Stomach (tissue), 9 donors: ENCODE data around the gene EPHB6. TPM values are rescaled to one million over a fixed set of nuclear protein-coding genes. Genes with fewer than 3 reads are reported as not detected.

Experiments used
- DNase-seq, 2 donors: peaks; one replicate each; pipeline versions ENCODE4 v3.0.0 to v3.0.0-alpha.2; 2013 to 2019
- H3K27ac ChIP-seq, 5 donors: fragments of 200-600 bp in 4 of 5; sonication (generic) in 4 of 5; one replicate each; pipeline ENCODE4 v1.5.1; 2013 to 2019; ENCODE audit warnings: mild to moderate bottlenecking in 1 of 5, moderate library complexity in 1 of 5
- H3K27me3 ChIP-seq, 3 donors: fragments of 200-600 bp; sonication (generic); one replicate each; pipeline ENCODE4 v1.5.1; 2017 to 2019; ENCODE audit warnings: mixed run types in 1 of 3
- H3K36me3 ChIP-seq, 4 donors: fragments of 200-600 bp; sonication (generic); 1 replicate in 3 of 4; 2 replicates in 1 of 4; pipeline ENCODE4 v1.5.1; 2016 to 2019
- H3K4me1 ChIP-seq, 4 donors: fragments of 200-600 bp; sonication (generic); one replicate each; pipeline ENCODE4 v1.5.1; 2016 to 2019
- H3K4me3 ChIP-seq, 4 donors: fragments of 200-600 bp; sonication (generic) in 3 of 4; one replicate each; pipeline ENCODE4 v1.5.1; 2016 to 2019; ENCODE audit warnings: mild to moderate bottlenecking in 1 of 4
- H3K9me3 ChIP-seq, 4 donors: fragments of 200-600 bp; sonication (generic); one replicate each; pipeline ENCODE4 v1.5.1; 2016 to 2019
- EP300 ChIP-seq: sonication (generic); formaldehyde crosslinking; IDR thresholded peaks from one replicate; pipeline ENCODE4 v1.6.1; 2017; ENCODE audit warnings: antibody characterized with exemption
- POLR2A ChIP-seq, 4 donors: fragments of 450-650 bp; IDR thresholded peaks; one replicate each; pipeline ENCODE4 v1.6.1; 2016; ENCODE audit warnings: antibody characterized with exemption in 4 of 4, control low read depth in 2 of 4, mild to moderate bottlenecking in 1 of 4, moderate library complexity in 1 of 4
- POLR2AphosphoS5 ChIP-seq, 3 donors: sonication (generic); formaldehyde crosslinking; IDR thresholded peaks; one replicate each; pipeline ENCODE4 v1.6.1; 2016; ENCODE audit warnings: antibody characterized with exemption in 3 of 3
- WGBS, 5 donors: extraction: QIAGEN DNeasy Blood & Tissue Kit in 3 of 5; methylation state at CpG; one replicate each; pipeline versions ENCODE4 v1.1.5 to v1.1.7; 2013 to 2018; 5-methylcytosine and 5-hydroxymethylcytosine counted together
- intact Hi-C: fragments of 100-400 bp; cut with DNase I; formaldehyde crosslinking; loops from one replicate; pipeline ENCODE4 v1.15.1; 2023; ENCODE audit warnings: low total_unique reads
- polyA plus RNA-seq, 3 donors: library from polyadenylated mRNA; stranded (reverse); fragments of 200-250 nt; gene quantifications; one replicate each; pipeline ENCODE4 v1.2.3, GENCODE V29; 2013
- total RNA-seq, 5 donors: library from RNA; depleted of rRNA; stranded (reverse); fragments of >200 nt; gene quantifications; one replicate each; pipeline versions ENCODE4 v1.1.0 to v1.2.3, GENCODE V29; 2014 to 2016
- TF ChIP-seq, protein P1 (sequence below), 7 experiments: fragments of 450-650 bp in 4 of 7; fragments of 200-600 bp in 3 of 7; sonication (generic) in 3 of 7; IDR thresholded peaks; one replicate each; pipeline ENCODE4 v1.5.1; 2016 to 2019; ENCODE audit warnings: antibody characterized with exemption in 7 of 7, control low read depth in 2 of 7, mild to moderate bottlenecking in 1 of 7
- donor health status: healthy with polysubstance abuse.
- donor health status: Bipolar disorder and iron deficiency.
- donor health status: healthy.

EPHB6 gene
- total and polyA plus RNA-seq, 8 donors = 5.4 to 23.1 (median 8.1) TPM

DNA sequence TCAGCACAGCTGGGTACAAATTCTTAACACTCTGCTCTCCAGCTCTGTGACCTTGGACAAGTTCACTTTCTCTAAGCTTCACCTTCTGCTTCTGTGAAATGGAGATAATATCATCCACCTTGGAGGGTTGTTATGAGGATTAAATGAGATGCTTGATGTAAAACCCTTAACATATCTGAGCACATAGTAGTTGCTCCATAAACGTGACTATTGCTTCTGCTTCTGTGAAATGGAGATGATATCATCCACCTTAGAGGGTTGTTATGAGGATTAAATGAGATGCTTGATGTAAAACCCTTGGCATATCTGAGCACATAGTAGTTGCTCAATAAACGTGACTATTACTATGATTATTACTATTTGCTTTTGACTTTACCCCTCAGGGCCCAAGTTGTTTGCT is 14.6 kb downstream of the EPHB6 start:
- no peaks in the 10 kb centered on the region for H3K27me3 ChIP-seq
- no peak overlapping the region for H3K4me3 ChIP-seq
- no peaks in the 10 kb centered on the region for H3K9me3 ChIP-seq
- no peak for DNase-seq
- no peak for TF ChIP-seq POLR2AphosphoS5 (IDR thresholded peaks at IDR 0.05)
- TF ChIP-seq EP300 = no peak
- TF ChIP-seq POLR2A (IDR thresholded peaks at IDR 0.05) = no peak
- TF ChIP-seq, protein P1, sequence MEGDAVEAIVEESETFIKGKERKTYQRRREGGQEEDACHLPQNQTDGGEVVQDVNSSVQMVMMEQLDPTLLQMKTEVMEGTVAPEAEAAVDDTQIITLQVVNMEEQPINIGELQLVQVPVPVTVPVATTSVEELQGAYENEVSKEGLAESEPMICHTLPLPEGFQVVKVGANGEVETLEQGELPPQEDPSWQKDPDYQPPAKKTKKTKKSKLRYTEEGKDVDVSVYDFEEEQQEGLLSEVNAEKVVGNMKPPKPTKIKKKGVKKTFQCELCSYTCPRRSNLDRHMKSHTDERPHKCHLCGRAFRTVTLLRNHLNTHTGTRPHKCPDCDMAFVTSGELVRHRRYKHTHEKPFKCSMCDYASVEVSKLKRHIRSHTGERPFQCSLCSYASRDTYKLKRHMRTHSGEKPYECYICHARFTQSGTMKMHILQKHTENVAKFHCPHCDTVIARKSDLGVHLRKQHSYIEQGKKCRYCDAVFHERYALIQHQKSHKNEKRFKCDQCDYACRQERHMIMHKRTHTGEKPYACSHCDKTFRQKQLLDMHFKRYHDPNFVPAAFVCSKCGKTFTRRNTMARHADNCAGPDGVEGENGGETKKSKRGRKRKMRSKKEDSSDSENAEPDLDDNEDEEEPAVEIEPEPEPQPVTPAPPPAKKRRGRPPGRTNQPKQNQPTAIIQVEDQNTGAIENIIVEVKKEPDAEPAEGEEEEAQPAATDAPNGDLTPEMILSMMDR (IDR thresholded peaks at IDR 0.05) = no peak
- H3K4me1 ChIP-seq = no peaks in the 10 kb centered on the region
- WGBS, 5 donors = 79 to 93% (median 85%) methylated on average over 2 of the region's 2 CpGs
- H3K36me3 ChIP-seq = peaks cover 0 to 41% (median 28%) of the 10 kb centered on the region in 4 donors
- no peak overlapping the region for H3K27ac ChIP-seq
- intact Hi-C loops = no loop called here

DNA sequence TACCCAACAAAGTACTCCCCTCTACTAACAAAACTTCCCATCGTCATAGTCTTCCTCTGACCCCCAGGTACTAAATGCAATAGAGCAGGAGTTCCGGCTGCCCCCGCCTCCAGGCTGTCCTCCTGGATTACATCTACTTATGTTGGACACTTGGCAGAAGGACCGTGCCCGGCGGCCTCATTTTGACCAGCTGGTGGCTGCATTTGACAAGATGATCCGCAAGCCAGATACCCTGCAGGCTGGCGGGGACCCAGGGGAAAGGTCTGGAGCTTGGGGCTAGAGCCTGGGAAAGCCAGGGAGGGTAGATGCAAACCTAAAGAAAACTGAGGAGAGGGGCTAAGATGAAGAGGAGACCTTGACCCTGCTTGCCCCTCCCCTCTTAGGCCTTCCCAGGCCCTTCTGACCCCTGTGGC is 15.3 kb downstream of the EPHB6 start:
- intact Hi-C loops = no loop called here
- peaks cover 0 to 38% (median 24%) of the 10 kb centered on the region in 4 donors for H3K36me3 ChIP-seq
- no peak for DNase-seq
- no peak overlapping the region for H3K4me3 ChIP-seq
- no peaks in the 10 kb centered on the region for H3K27me3 ChIP-seq
- 76 to 91% (median 82%) methylated on average over 8 of the region's 8 CpGs for WGBS, 5 donors
- H3K4me1 ChIP-seq = no peaks in the 10 kb centered on the region
- H3K9me3 ChIP-seq = no peaks in the 10 kb centered on the region
- no peak overlapping the region for H3K27ac ChIP-seq
- TF ChIP-seq POLR2AphosphoS5 (IDR thresholded peaks at IDR 0.05) (no peak), EP300 (no peak), POLR2A (IDR thresholded peaks at IDR 0.05) (no peak)
- TF ChIP-seq, protein P1 (IDR thresholded peaks at IDR 0.05) = no peak

DNA sequence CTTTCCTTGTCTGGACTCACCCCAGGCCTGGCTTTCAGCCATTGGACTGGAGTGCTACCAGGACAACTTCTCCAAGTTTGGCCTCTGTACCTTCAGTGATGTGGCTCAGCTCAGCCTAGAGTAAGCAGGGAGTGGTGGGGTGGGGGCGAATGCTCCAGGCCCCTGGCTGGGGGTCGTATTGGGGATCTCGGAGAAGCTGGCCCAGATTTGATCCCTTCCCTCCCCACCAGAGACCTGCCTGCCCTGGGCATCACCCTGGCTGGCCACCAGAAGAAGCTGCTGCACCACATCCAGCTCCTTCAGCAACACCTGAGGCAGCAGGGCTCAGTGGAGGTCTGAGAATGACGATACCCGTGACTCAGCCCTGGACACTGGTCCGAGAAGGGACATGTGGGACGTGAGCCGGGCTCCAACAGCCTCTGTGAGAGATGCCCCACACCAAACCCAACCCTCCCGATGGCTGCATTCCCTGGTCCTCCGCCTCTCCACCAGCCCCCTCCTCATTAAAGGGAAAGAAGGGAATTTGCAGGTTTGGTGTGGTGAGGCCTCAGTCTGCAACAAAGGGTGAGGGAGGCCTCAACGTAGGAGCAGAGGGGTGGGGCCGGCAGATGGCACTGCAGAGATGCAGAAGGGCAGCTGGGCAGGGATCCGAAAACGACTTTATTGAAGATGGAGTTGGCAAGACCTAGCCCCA is 15.8 kb downstream of the EPHB6 start:
- TF ChIP-seq, protein P1 (IDR thresholded peaks at IDR 0.05) = no peak
- no peak for TF ChIP-seq EP300
- no peak for TF ChIP-seq POLR2AphosphoS5 (IDR thresholded peaks at IDR 0.05)
- TF ChIP-seq POLR2A (IDR thresholded peaks at IDR 0.05) = no peak
- Histone ChIP-seq H3K4me3 (no peak overlapping the region), H3K27me3 (no peaks in the 10 kb centered on the region), H3K9me3 (no peaks in the 10 kb centered on the region), H3K4me1 (no peaks in the 10 kb centered on the region), H3K36me3 (peaks cover 0 to 38% (median 24%) of the 10 kb centered on the region in 4 donors), H3K27ac (no peak overlapping the region)
- WGBS, 5 donors = 87 to 89% (median 89%) methylated on average over 14 of the region's 14 CpGs
- no peak for DNase-seq
- intact Hi-C loops = no loop called here

DNA sequence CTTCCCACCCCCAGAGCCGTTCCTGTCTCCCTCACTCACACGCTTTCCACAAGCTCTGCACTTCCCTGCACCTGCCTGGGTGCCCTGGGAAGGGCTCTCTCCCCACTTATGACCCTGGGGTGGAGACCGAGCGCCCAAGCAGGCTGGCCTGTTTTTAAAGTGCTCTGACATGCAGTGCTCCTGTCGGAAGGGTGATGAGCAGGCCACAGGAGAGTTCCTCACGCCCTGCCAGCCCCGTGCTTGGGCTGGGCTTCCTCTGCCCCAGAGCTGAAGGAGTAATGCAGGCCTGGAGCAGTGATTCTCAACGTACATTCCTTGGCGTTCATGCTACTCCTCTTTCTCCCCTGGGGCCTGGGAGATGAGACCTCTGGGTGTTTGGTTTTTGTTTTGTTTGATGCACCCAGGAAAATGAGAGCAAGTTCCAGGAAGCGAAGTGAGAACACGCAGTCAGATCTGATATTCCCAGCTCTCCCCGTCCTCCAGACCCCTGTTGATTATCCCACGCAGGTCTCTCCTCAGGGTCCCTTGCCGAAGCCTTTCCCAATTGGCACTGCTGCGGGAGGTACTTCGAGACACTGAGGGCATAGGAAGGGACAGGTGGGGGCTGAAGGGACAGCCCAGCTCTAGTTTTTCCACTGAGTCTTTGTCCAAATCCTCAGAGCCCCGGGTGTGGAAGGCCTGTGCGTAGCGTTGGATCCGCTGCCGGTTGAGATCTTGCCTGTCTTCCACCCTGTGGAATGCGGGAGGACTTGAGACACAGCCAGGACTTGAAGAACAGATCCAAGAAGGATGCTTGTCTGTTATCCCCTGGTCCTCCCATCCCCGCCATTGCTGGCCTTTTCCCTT is 16.6 kb downstream of the EPHB6 start:
- DNase-seq = no peak

More for the DNA sequence above, 16.6 kb downstream of the EPHB6 start:
- whole genome bisulfite sequencing, 5 donors = 87 to 92% (median 89%) methylated on average over 20 to 23 of the region's 23 CpGs
- Histone ChIP-seq H3K4me3 (no peak overlapping the region), H3K36me3 (peaks cover 0 to 38% (median 24%) of the 10 kb centered on the region in 4 donors), H3K27me3 (no peaks in the 10 kb centered on the region), H3K4me1 (no peaks in the 10 kb centered on the region), H3K27ac (no peak overlapping the region), H3K9me3 (no peaks in the 10 kb centered on the region)
- intact Hi-C loops = no loop called here
- TF ChIP-seq POLR2AphosphoS5 (IDR thresholded peaks at IDR 0.05) (no peak), EP300 (no peak), POLR2A (IDR thresholded peaks at IDR 0.05) (no peak)
- TF ChIP-seq, protein P1 (IDR thresholded peaks at IDR 0.05) = no peak
